GM23248 (cell line): Measurements from ENCODE around the gene NEDD4L. TPM values are rescaled to one million over a fixed set of nuclear protein-coding genes. Genes with fewer than 3 reads are reported as not detected.

Source experiments
- DNase-seq: peaks from one replicate; pipeline ENCODE4 v3.0.0-alpha.2; 2015
- H2AFZ ChIP-seq: fragments of 200-600 bp; sonication (generic); 2 replicates; pipeline ENCODE4 v1.6.1; 2016; ENCODE audit warnings: antibody characterized with exemption
- H3F3A ChIP-seq: fragments of 200-600 bp; sonication (generic); 2 replicates; pipeline ENCODE4 v1.6.1; 2016; ENCODE audit warnings: mild to moderate bottlenecking, antibody characterized with exemption, mixed run types; ENCODE audit not compliant: insufficient read depth
- H3K27ac ChIP-seq: fragments of 200-600 bp; sonication (generic); 2 replicates; pipeline ENCODE4 v1.5.1; 2016; ENCODE audit warnings: mild to moderate bottlenecking
- H3K27me3 ChIP-seq: fragments of 200-600 bp; sonication (generic); replicated peaks from 2 replicates; pipeline ENCODE4 v1.6.1; 2016; ENCODE audit warnings: mild to moderate bottlenecking; ENCODE audit not compliant: insufficient read depth
- H3K36me3 ChIP-seq: fragments of 200-600 bp; sonication (generic); 2 replicates; pipeline ENCODE4 v1.6.1; 2016; ENCODE audit warnings: low read depth, mild to moderate bottlenecking
- H3K4me1 ChIP-seq: fragments of 200-600 bp; sonication (generic); 2 replicates; pipeline ENCODE4 v1.6.1; 2016; ENCODE audit warnings: mild to moderate bottlenecking; ENCODE audit not compliant: insufficient read depth
- H3K4me2 ChIP-seq: fragments of 200-600 bp; sonication (generic); one replicate; pipeline ENCODE4 v1.6.1; 2016; ENCODE audit warnings: mild to moderate bottlenecking; ENCODE audit not compliant: unreplicated experiment
- H3K4me3 ChIP-seq: fragments of 200-600 bp; sonication (generic); 2 replicates; pipeline ENCODE4 v1.5.1; 2016; ENCODE audit warnings: mild to moderate bottlenecking
- H3K79me2 ChIP-seq: fragments of 200-600 bp; sonication (generic); 2 replicates; pipeline ENCODE4 v1.6.1; 2016; ENCODE audit warnings: mild to moderate bottlenecking; ENCODE audit not compliant: insufficient read depth
- H3K9ac ChIP-seq: fragments of 200-600 bp; sonication (generic); 2 replicates; pipeline ENCODE4 v1.6.1; 2016; ENCODE audit warnings: mild to moderate bottlenecking
- H3K9me2 ChIP-seq: fragments of 200-600 bp; sonication (generic); 2 replicates; pipeline ENCODE4 v1.6.1; 2016; ENCODE audit warnings: mixed run types, mild to moderate bottlenecking, moderate library complexity; ENCODE audit not compliant: insufficient read depth
- H3K9me3 ChIP-seq: fragments of 200-600 bp; sonication (generic); one replicate; pipeline ENCODE4 v1.6.1; 2017; ENCODE audit warnings: low read depth
- H4K20me1 ChIP-seq: fragments of 200-600 bp; sonication (generic); 2 replicates; pipeline ENCODE4 v1.6.0; 2016; ENCODE audit not compliant: insufficient read depth
- EZH2 ChIP-seq: fragments of 200-600 bp; sonication (generic); IDR thresholded peaks from 2 replicates; pipeline ENCODE4 v1.6.1; 2018; ENCODE audit warnings: antibody characterized with exemption, mild to moderate bottlenecking; ENCODE audit not compliant: insufficient read depth, poor library complexity, severe bottlenecking
- EZH2phosphoT487 ChIP-seq: fragments of 200-600 bp; sonication (generic); IDR thresholded peaks from 2 replicates; pipeline ENCODE4 v1.6.1; 2018; ENCODE audit warnings: antibody characterized with exemption, moderate library complexity, mild to moderate bottlenecking, low read depth; ENCODE audit not compliant: insufficient read depth
- WGBS, 2 experiments: methylation state at CpG; one replicate each; pipeline ENCODE4 v1.1.6; 2015 to 2017; ENCODE audit warnings: low lambda C conversion rate in 2 of 2, low coverage in 1 of 2; ENCODE audit errors: missing lambda C conversion rate in 2 of 2; 5-methylcytosine and 5-hydroxymethylcytosine counted together
- in situ Hi-C: fragments of 300-500 bp; cut with MboI; formaldehyde crosslinking; loops from 2 replicates; pipeline ENCODE4 v1.15.0; 2020
- polyA plus RNA-seq: library from polyadenylated mRNA; unstranded; fragments of >200 nt; fragmentation: Nextera tagmentation; extraction: Ambion mirVana; gene quantifications from 2 replicates; pipeline ENCODE4 v1.2.1, GENCODE V29; 2016
- total RNA-seq: library from RNA; depleted of rRNA; stranded (reverse); fragments of >200 nt; shearing (Covaris generic); gene quantifications from 2 replicates; pipeline ENCODE4 v1.2.3, GENCODE V29; 2014

Gene NEDD4L
- total and polyA plus RNA-seq, 2 experiments from 2014 or later: 3.7 to 6.1 TPM

DNA sequence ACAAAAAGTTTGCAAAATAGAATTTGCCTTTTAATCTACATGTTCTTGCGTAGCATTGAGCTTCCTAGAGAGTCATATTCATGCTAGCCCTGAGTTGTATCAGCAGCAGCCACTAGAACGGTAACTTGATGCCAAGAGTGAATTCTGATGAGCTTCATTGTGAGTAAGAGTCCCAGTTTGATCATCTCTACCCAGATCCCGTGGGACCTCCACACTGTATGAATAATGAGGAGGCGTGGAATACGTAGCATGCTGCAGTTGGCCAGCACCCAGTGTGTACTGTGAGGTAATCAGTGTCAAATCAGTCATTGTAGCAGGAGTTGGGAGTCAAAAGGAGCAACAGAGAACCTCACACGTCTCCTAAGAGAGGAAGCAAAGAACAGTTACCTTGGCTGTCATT lies 197.9 kb downstream of the NEDD4L start:
- H2AFZ ChIP-seq: no peak overlapping the region
- H3K4me3 ChIP-seq: no peak overlapping the region
- no peaks in the 10 kb centered on the region for H3K27me3 ChIP-seq
- H3K27ac ChIP-seq: peak overlapping the region; percentile 27
- peaks cover 7% of the 10 kb centered on the region for H3F3A ChIP-seq
- 11 to 12% methylated on average over 6 of the region's 6 CpGs for WGBS, 2 experiments
- peak; percentile 99 for DNase-seq
- H4K20me1 ChIP-seq: no peaks in the 10 kb centered on the region
- peak overlapping the region; percentile 22 for H3K4me2 ChIP-seq
- in situ Hi-C loops: no loop called here
- no peaks in the 10 kb centered on the region for H3K79me2 ChIP-seq
- H3K9me2 ChIP-seq: no peaks in the 10 kb centered on the region
- H3K9me3 ChIP-seq: no peaks in the 10 kb centered on the region
- no peak overlapping the region for H3K9ac ChIP-seq
- peaks cover 6% of the 10 kb centered on the region for H3K4me1 ChIP-seq
- TF ChIP-seq EZH2phosphoT487: no peak
- TF ChIP-seq EZH2: no peak
- no peaks in the 10 kb centered on the region for H3K36me3 ChIP-seq

DNA sequence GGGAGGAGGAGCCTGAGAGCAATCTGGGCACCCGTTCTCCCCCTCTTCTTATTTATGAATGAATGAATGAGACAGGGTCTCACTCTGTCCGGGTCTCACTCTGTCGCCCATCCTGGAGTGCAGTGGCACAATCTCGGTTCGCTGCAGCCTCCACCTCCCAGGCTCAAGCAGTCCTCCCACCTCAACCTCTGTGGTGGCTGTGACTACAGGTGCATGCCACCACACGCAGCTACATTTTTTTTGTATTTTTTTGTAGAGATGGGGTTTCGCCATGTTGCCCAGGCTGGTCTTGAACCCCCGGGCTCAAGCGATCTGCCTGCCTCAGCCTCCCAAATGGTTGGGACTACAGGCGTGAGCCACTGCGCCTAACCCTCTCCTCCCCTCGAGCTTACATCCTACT lies 198.4 kb downstream of the NEDD4L start:
- H4K20me1 ChIP-seq: no peaks in the 10 kb centered on the region
- DNase-seq: no peak
- no peak overlapping the region for H3K9ac ChIP-seq
- peaks cover 7% of the 10 kb centered on the region for H3F3A ChIP-seq
- no peaks in the 10 kb centered on the region for H3K9me3 ChIP-seq
- TF ChIP-seq EZH2phosphoT487 (no peak), EZH2 (no peak)
- H3K4me3 ChIP-seq: no peak overlapping the region
- no peaks in the 10 kb centered on the region for H3K79me2 ChIP-seq
- peak overlapping the region; percentile 27; the same call in 1 of the 2 replicates for H3K27ac ChIP-seq
- no peaks in the 10 kb centered on the region for H3K36me3 ChIP-seq
- H3K27me3 ChIP-seq: no peaks in the 10 kb centered on the region
- peaks cover 9% of the 10 kb centered on the region for H3K4me1 ChIP-seq
- WGBS, 2 experiments: 95 to 98% methylated on average over 12 of the region's 12 CpGs
- H3K4me2 ChIP-seq: peak overlapping the region; percentile 22
- H2AFZ ChIP-seq: no peak overlapping the region
- H3K9me2 ChIP-seq: no peaks in the 10 kb centered on the region
- in situ Hi-C loops: no loop called here

- no peaks in the 10 kb centered on the region for H3K36me3 ChIP-seq
- H3K27me3 ChIP-seq: no peaks in the 10 kb centered on the region
- peaks cover 13% of the 10 kb centered on the region for H3K4me1 ChIP-seq
- H3K4me2 ChIP-seq: no peak overlapping the region
- peaks cover 7% of the 10 kb centered on the region for H3F3A ChIP-seq
- H3K27ac ChIP-seq: no peak overlapping the region
- H3K79me2 ChIP-seq: no peaks in the 10 kb centered on the region
- no peaks in the 10 kb centered on the region for H3K9me3 ChIP-seq
- H3K9me2 ChIP-seq: no peaks in the 10 kb centered on the region
- no peak for TF ChIP-seq EZH2
- TF ChIP-seq EZH2phosphoT487: no peak
- no peak overlapping the region for H3K9ac ChIP-seq
- DNase-seq: no peak
- no peak overlapping the region for H3K4me3 ChIP-seq
- H2AFZ ChIP-seq: no peak overlapping the region
- 77 to 79% methylated on average over 5 of the region's 5 CpGs for WGBS, 2 experiments
- H4K20me1 ChIP-seq: no peaks in the 10 kb centered on the region
- in situ Hi-C loops: no loop called here
Measured at GRCh38 chr18:58242968-58243367, 198.9 kb downstream of the NEDD4L start.

- in situ Hi-C loops: no loop called here
Measured at GRCh38 chr18:58243401-58243800, 199.4 kb downstream of the NEDD4L start.

DNA sequence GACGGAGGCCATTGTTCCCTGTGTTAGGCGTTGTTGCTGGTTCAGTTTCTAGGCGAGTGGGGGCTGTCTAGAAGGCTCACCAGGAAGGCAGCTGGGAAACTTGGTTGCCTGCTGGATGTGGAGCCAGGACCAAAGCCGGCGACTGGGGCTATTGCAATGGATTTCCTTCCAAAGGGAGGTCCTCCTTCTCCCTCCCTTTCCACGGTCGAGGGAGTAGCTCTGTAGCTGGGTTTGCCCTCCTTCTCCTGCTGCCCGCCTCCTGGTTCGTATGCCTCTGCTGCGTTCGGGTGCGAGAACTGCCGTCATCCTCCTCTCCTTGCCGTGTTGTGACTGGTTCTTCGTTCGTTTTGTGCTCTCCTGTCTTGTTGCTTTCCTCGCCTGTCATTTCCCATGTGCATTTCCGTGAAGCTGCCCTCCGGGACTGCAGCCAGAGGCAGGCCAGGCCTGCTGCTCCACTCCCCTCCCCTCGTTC lies 203.4 kb downstream of the NEDD4L start:
- H3K79me2 ChIP-seq: no peaks in the 10 kb centered on the region
- peak overlapping the region; percentile 48 for H3K4me3 ChIP-seq
- no peaks in the 10 kb centered on the region for H3K27me3 ChIP-seq
- in situ Hi-C loops: no loop called here
- H3K27ac ChIP-seq: no peak overlapping the region
- 9 to 10% methylated on average over 20 of the region's 20 CpGs for WGBS, 2 experiments
- no peaks in the 10 kb centered on the region for H4K20me1 ChIP-seq
- peak overlapping the region; percentile 78 for H2AFZ ChIP-seq
- DNase-seq: peak; percentile 50
- H3K4me2 ChIP-seq: peak overlapping the region; percentile 60
- TF ChIP-seq EZH2 (no peak), EZH2phosphoT487 (no peak)
- no peaks in the 10 kb centered on the region for H3K36me3 ChIP-seq
- H3K4me1 ChIP-seq: peaks cover 11% of the 10 kb centered on the region
- no peaks in the 10 kb centered on the region; the same call in 1 of the 2 replicates for H3F3A ChIP-seq
- no peaks in the 10 kb centered on the region for H3K9me2 ChIP-seq
- H3K9me3 ChIP-seq: no peaks in the 10 kb centered on the region
- H3K9ac ChIP-seq: peak overlapping the region; percentile 22; the same call in 1 of the 2 replicates

More at GRCh38 chr18:58243401-58243800, 199.4 kb downstream of the NEDD4L start:
- no peaks in the 10 kb centered on the region for H3K9me2 ChIP-seq
- H3K4me3 ChIP-seq: no peak overlapping the region
- H3K4me1 ChIP-seq: peaks cover 13% of the 10 kb centered on the region
- no peaks in the 10 kb centered on the region for H3K36me3 ChIP-seq
- H3K9me3 ChIP-seq: no peaks in the 10 kb centered on the region
- H4K20me1 ChIP-seq: no peaks in the 10 kb centered on the region
- peaks cover 7% of the 10 kb centered on the region for H3F3A ChIP-seq
- no peak overlapping the region for H2AFZ ChIP-seq
- no peaks in the 10 kb centered on the region for H3K79me2 ChIP-seq
- H3K27me3 ChIP-seq: no peaks in the 10 kb centered on the region
- no peak for TF ChIP-seq EZH2phosphoT487
- 88 to 92% methylated on average over 5 of the region's 5 CpGs for WGBS, 2 experiments
- no peak overlapping the region for H3K9ac ChIP-seq
- no peak for DNase-seq
- no peak overlapping the region for H3K27ac ChIP-seq
- H3K4me2 ChIP-seq: no peak overlapping the region
